Activated effector memory CD4-positive, alpha-beta T cell treated with Interleukin-2 at 50 U/mL for 16 hours (primary cell): ENCODE data around the gene ANKRD34A.

Experiments
- DNase-seq: peaks from one replicate; pipeline ENCODE4 v3.0.0-alpha.2; 2020

ANKRD34A gene

DNA sequence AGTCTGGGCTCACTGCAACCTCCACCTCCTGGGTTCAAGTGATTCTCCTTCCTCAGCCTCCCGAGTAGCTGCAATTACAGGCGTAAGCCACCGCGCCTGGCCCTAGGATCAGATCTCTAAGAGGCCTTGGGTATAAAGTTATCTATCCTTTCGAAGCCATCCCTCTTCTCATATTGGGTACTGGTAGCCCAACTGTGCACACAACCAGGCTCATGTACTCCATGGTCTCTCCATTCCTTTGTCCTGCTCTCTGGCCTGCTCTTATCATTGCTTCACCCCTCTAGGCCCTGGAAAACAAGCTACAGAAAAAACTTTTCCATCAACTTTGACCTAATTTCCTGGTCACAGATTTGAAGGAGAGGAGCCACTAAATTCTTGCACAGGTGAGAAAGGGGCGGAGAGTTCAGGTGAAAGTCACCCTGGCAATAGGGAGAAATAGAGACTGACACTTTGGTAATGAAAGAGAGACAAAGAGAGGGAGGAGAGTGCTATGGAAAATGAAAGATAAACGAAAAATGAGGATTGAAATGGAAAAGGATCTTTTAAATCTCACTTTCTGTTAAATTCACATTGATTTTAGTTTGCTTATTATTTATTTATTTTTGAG, 26.0 kb upstream of the ANKRD34A start:
- no peak for DNase-seq

DNA sequence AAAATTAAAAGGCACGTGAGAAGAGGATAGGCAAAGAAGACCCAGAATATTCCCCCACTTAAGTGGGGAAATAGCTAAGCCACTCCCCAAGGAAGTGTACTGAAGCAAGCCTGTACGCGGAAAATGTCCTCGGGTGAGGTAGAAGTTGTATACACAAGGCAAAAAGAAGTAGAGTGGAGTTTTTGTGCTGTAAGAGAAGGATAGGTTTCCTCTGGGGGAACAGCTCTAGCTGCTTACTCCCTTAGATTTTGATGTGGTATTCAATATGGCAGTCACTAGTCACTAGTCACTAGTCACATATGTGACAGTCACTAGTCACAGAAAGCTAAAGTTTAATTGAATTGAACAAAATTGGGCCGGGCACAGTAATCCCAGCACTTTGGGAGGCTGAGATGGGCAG, 24.4 kb upstream of the ANKRD34A start:
- DNase-seq: no peak

DNA sequence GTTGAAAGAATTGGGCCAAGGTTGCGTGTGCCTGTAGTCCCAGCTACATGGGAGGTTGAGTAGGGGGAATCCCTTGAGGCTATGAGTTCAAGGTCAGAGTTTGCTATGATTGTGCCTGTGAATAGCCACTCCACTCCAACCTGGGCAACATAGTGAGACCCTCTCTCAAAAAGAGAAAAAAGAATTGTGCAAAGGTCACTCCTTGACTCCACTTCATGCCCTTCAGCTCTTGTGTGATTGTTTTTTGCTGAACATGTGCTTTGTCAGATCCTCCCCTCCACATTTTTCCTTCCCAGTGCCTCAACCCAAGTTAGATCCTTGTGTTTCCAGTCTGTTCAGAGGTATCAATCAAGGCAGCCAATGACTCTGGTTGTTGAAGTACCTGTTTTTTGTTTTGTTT, 23.6 kb upstream of the ANKRD34A start:
- DNase-seq: no peak

DNA sequence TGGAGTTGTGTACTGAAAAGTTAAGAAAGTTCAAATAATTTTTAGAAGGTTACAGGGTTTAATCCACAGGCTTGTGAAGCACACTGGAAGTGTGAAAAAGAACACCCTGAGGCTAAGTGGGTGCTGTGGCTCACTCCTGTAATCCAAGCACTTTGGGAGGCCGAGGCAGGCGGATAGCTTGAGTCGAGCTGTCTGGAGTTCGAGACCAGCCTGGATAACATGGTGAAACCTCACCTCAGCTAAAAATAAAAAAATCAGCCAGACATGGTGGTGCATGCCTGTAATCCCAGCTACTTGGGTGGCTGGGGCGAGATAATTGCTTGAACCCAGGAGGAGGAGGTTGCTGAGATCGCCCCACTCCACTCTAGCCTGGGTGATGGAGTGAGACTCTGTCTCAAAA, 22.2 kb upstream of the ANKRD34A start:
- DNase-seq: no peak

DNA sequence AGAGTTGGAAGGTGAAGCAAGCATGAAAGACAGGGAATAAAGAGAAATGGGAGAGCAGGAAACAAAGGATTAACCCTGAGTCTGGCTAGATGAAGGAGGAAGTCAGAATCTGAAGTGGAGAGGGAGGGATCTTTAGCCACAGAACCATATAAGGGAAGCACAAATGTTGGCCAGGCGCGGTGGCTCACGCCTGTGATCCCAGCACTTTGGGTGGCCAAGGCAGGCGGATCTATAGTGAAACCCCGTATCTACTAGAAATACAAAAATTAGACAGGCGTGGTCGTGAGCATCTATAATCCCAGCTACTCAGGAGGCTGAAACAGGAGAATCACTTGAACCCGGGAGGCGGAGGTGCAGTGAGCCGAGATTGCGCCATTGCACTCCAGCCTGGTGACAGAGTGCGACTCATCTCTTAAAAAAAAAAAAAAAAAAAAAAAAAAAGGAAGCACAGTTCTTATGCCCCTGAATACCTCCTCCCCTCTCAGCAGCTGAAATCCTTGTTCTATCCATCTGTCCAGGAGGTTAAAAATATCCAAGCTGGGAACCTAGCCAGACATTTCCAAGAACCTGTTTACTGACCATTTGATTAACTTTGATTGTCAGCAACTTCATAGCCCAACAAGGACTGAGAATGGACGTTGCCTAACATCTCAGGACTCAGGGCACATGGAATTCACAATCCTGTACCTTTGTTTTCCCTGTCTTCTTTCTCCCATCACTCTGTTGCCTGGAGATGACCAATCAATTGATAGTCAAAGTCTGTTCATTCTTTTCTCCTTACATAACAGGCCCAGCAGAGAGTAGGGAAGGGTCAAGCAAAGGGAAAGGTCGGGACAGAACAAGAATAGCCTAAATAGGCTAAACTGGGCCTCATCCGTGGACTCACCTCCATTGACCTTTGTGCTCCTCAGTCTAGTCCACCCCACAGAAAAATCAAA, 21.4 kb upstream of the ANKRD34A start:
- DNase-seq: no peak

DNA sequence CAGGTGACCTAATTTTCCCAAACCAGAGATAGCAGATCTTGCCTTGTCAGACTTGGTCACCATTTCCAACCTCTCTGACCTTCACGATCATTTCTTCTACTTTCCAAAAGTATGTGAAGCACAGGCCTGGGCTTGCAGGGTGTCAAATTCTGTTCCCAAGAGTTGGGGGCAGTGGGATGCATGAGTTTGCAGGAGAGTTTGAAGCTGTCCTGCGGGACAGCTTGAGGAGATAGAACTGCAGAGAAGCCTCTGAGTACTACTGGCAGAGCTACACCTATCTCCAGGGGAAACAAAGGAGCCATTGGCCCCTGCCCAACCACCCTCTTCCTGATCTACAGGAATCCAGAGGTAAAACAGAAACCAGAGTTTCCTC, 20.7 kb upstream of the ANKRD34A start:
- no peak for DNase-seq

DNA sequence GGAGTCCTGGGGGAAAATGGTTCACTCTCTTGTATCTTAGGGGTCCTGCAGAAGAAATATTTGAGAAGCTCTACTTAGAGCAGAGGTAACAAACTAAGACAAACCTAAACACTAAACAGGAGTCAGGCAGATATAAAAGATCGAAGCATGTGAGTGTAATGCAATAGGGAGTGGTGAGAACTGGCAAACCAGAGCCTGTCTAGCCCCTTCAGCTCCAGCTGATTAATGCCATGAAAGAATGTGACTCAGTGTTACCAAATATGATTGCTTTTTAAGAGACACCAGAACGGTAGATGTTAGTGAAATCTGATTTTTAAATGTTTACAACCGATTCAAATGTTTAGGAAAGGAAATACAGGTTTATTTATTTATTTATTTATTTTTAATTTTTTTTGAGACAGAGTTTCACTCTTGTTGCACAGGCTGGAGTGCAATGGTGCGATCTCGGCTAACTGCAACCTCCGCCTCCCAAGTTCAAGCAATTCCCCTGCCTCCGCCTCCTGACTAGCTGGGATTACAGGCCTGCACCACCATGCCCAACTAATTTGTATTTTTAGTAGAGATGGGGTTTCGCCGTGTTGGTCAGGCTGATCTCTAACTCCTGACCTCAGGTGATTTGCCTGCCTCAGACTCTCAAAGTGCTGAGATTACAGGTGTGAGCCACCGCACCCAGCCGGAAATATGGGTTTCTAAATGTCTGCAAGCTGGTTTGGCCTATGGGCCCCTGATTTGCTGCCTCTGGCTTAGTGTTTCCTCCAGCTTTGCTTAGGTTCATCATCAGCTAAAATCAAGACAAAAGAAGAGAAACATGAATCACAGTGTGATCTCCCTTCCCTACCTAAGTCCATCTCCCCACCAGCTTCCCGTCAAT, 19.8 kb upstream of the ANKRD34A start:
- DNase-seq: peak; percentile 51

- DNase-seq: no peak
Observed at GRCh38 chr1:145983206-145983675, 18.9 kb upstream of the ANKRD34A start.

- no peak for DNase-seq
Observed at GRCh38 chr1:145982010-145982723, 17.8 kb upstream of the ANKRD34A start.

GRCh38 chr1:145980457-145980994, 16.2 kb upstream of the ANKRD34A start:
- DNase-seq: no peak

- no peak for DNase-seq
Observed at GRCh38 chr1:145979746-145980456, 15.5 kb upstream of the ANKRD34A start.

- peak; percentile 63 for DNase-seq
Observed at GRCh38 chr1:145978854-145979745, 14.7 kb upstream of the ANKRD34A start.

DNA sequence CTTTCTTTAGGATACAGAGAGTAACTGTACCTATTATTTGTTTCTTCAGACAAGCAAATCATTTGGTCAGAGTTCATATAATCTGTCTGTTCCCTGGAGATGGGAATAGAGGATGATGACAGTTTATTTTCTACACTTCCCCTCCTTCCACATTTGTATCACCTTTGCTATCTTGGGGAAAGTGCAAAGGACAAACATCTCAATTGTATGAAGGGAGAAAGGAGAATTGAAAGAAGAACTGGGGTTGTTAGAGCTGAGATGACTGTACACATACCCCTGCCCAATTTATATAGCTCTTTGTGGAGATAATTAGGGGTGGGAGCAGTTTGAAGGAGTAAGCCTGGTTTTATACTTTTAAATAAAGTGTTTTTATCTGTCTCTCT, 14.1 kb upstream of the ANKRD34A start:
- no peak for DNase-seq

GRCh38 chr1:145977486-145978470, 13.4 kb upstream of the ANKRD34A start:
- peak; percentile 56 for DNase-seq

- no peak for DNase-seq
Observed at GRCh38 chr1:145977016-145977415, 12.6 kb upstream of the ANKRD34A start.

DNA sequence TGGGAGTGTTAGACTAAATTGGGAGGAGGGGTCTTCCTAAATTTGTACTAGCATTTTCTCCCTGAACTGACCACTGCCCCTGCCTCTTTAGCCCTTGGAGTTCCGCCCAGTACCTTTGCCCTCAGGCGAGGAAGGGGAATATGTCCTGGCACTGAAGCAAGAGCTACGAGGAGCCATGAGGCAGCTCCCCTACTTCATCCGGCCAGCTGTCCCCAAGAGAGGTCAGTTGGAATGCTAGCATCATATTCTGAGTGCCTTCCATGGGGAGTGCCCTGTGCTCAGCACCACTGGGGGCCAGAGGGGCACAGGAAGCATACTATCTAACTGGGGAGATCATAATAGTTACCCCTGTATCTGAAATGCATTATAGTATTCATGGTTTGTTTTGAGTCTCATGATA, 10.8 kb upstream of the ANKRD34A start:
- DNase-seq: no peak

DNA sequence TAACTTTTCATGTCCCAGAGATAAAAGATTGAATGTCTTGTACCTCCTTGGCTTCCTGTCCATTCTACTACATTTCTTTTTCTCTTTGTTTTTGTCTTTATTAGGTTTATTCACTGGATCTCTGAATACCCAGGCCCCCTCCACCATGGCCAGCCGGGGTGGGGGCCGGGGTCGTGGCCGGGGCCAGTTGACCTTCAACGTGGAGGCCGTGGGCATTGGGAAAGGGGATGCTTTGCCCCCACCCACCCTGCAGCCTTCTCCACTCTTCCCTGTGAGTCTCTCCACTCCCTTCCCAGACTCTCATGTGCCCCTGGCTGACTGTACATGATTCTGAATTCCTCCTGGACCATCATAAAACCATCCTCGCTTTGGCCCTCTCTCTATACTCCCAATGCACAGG, 10.3 kb upstream of the ANKRD34A start:
- no peak for DNase-seq

GRCh38 chr1:145972580-145972979, 8.2 kb upstream of the ANKRD34A start:
- no peak for DNase-seq

GRCh38 chr1:145967288-145967687, 2.9 kb upstream of the ANKRD34A start:
- no peak for DNase-seq
